Activated T-cell treated with anti-CD3 and anti-CD28 coated beads for 4 hours (primary cell): ENCODE results near the gene MACROD2.

Experiments
- DNase-seq: peaks from one replicate; pipeline ENCODE4 v3.0.0-alpha.2; 2020

MACROD2 gene

GRCh38 chr20:14838663-14839628, 843.6 kb downstream of the MACROD2 start:
- DNase-seq = no peak

GRCh38 chr20:14845199-14846160, 850.2 kb downstream of the MACROD2 start:
- DNase-seq = no peak

- no peak for DNase-seq
These were observed 853.5 kb downstream of the MACROD2 start for GRCh38 chr20:14848806-14849205.

GRCh38 chr20:14853079-14853478, 857.8 kb downstream of the MACROD2 start:
- DNase-seq = no peak

- DNase-seq = no peak
These were observed 859.9 kb downstream of the MACROD2 start for GRCh38 chr20:14855171-14855570.

GRCh38 chr20:14859627-14860026, 864.3 kb downstream of the MACROD2 start:
- DNase-seq = no peak

- DNase-seq = no peak
These were observed 865.1 kb downstream of the MACROD2 start for GRCh38 chr20:14860410-14860814.

- DNase-seq = no peak
These were observed 865.8 kb downstream of the MACROD2 start for GRCh38 chr20:14861028-14861699.

GRCh38 chr20:14865169-14865568, 869.9 kb downstream of the MACROD2 start:
- DNase-seq = no peak

GRCh38 chr20:14865731-14866130, 870.4 kb downstream of the MACROD2 start:
- DNase-seq = no peak

- no peak for DNase-seq
These were observed 871.7 kb downstream of the MACROD2 start for GRCh38 chr20:14866841-14867514.

GRCh38 chr20:14877301-14878028, 882.1 kb downstream of the MACROD2 start:
- DNase-seq = no peak

- no peak for DNase-seq
These were observed 883.3 kb downstream of the MACROD2 start for GRCh38 chr20:14878676-14879019.

GRCh38 chr20:14879020-14879697, 883.8 kb downstream of the MACROD2 start:
- DNase-seq = no peak

GRCh38 chr20:14879839-14880238, 884.5 kb downstream of the MACROD2 start:
- DNase-seq = no peak

- no peak for DNase-seq
These were observed 886.2 kb downstream of the MACROD2 start for GRCh38 chr20:14881518-14881917.

- no peak for DNase-seq
These were observed 886.8 kb downstream of the MACROD2 start for GRCh38 chr20:14882157-14882556.

- no peak for DNase-seq
These were observed 887.5 kb downstream of the MACROD2 start for GRCh38 chr20:14882846-14883245.

- DNase-seq = no peak
These were observed 888.0 kb downstream of the MACROD2 start for GRCh38 chr20:14883324-14883723.

GRCh38 chr20:14885661-14886060, 890.3 kb downstream of the MACROD2 start:
- no peak for DNase-seq

- DNase-seq = no peak
These were observed 892.8 kb downstream of the MACROD2 start for GRCh38 chr20:14888134-14888533.
